Suprapubic skin (tissue), 4 donors: ENCODE results near the gene MAPK8IP2.

Experiments used
- EP300 ChIP-seq: sonication (generic); formaldehyde crosslinking; IDR thresholded peaks from one replicate; pipeline ENCODE4 v1.6.1; 2017; ENCODE audit warnings: antibody characterized with exemption
- POLR2A ChIP-seq, 2 donors: fragments of 450-650 bp; IDR thresholded peaks; one replicate each; pipeline ENCODE4 v1.6.1; 2017; ENCODE audit warnings: antibody characterized with exemption in 2 of 2, mild to moderate bottlenecking in 2 of 2, moderate library complexity in 2 of 2
- POLR2AphosphoS5 ChIP-seq, 3 donors: sonication (generic); formaldehyde crosslinking; IDR thresholded peaks; one replicate each; pipeline ENCODE4 v1.6.1; 2017; ENCODE audit warnings: antibody characterized with exemption in 3 of 3
- TF ChIP-seq, protein P1 (sequence below), 2 donors: fragments of 200-600 bp in 1 of 2; fragments of 450-650 bp in 1 of 2; sonication (generic) in 1 of 2; IDR thresholded peaks; one replicate each; pipeline ENCODE4 v1.5.1; 2016 to 2019; ENCODE audit warnings: antibody characterized with exemption in 2 of 2, mild to moderate bottlenecking in 1 of 2, moderate library complexity in 1 of 2

GRCh38 chr22:50569041-50569459 lies 31.5 kb upstream of the MAPK8IP2 start:
- TF ChIP-seq, protein P1, sequence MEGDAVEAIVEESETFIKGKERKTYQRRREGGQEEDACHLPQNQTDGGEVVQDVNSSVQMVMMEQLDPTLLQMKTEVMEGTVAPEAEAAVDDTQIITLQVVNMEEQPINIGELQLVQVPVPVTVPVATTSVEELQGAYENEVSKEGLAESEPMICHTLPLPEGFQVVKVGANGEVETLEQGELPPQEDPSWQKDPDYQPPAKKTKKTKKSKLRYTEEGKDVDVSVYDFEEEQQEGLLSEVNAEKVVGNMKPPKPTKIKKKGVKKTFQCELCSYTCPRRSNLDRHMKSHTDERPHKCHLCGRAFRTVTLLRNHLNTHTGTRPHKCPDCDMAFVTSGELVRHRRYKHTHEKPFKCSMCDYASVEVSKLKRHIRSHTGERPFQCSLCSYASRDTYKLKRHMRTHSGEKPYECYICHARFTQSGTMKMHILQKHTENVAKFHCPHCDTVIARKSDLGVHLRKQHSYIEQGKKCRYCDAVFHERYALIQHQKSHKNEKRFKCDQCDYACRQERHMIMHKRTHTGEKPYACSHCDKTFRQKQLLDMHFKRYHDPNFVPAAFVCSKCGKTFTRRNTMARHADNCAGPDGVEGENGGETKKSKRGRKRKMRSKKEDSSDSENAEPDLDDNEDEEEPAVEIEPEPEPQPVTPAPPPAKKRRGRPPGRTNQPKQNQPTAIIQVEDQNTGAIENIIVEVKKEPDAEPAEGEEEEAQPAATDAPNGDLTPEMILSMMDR (IDR thresholded peaks at IDR 0.05): no peak
- no peak for TF ChIP-seq EP300
- TF ChIP-seq POLR2A (IDR thresholded peaks at IDR 0.05): no peak
- TF ChIP-seq POLR2AphosphoS5 (IDR thresholded peaks at IDR 0.05): no peak
